ENCODE data around the gene TANGO2. TPM values are rescaled to one million over a fixed set of nuclear protein-coding genes. Genes with fewer than 3 reads are reported as not detected.

Gene TANGO2
- total and polyA plus RNA-seq, 9 of the 15 experiments (the other 6 are each of a cell fraction or from before 2014, with no cell fraction given), result 15.5 to 94.9 (median 70.1) TPM

- 0 out of 2 replicates have a peak, but pooled peaks have one; percentile 43 for TF ChIP-seq POLR2AphosphoS2 (IDR thresholded peaks at IDR 0.05; ENCODE audit: low read length)
- TF ChIP-seq KDM2B (CRISPR knock-in tag; IDR thresholded peaks at IDR 0.05), result peak; percentile 65; the same call in 1 of the 2 replicates
- peak; percentile 70 for TF ChIP-seq ARHGAP35 (IDR thresholded peaks at IDR 0.05; ENCODE audit: partially characterized antibody)
- TF ChIP-seq RBFOX2 (IDR thresholded peaks at IDR 0.05; ENCODE audit: low read depth, low read length), result 0 out of 2 replicates have a peak, but pooled peaks have one; percentile 25
- no peak for TF ChIP-seq TGIF2 (CRISPR knock-in tag; IDR thresholded peaks at IDR 0.05)
- no peak for TF ChIP-seq ZNF165 (CRISPR knock-in tag; IDR thresholded peaks at IDR 0.05; ENCODE audit: borderline replicate concordance)
- TF ChIP-seq SMARCC2 (IDR thresholded peaks at IDR 0.05; ENCODE audit: low read depth), result no peak
- TF ChIP-seq HNRNPK (IDR thresholded peaks at IDR 0.05; ENCODE audit: low read depth, low read length, poor library complexity, severe bottlenecking), result no peak
- TF ChIP-seq ATF7 (IDR thresholded peaks at IDR 0.05), result no peak
- peak; percentile 61 for TF ChIP-seq MAFK (IDR thresholded peaks at IDR 0.05; ENCODE audit: low read length)
- TF ChIP-seq ZNF24 (IDR thresholded peaks at IDR 0.05), result no peak
- peak in 1 of 2 experiments; percentile 52; a peak in 2 of 4 replicates for TF ChIP-seq SIN3A (IDR thresholded peaks at IDR 0.05; ENCODE audit: borderline replicate concordance in 2 of 2, control insufficient read depth in 1 of 2, low read depth in 2 of 2, low read length in 2 of 2)
- TF ChIP-seq MAFG (tag; conservative IDR thresholded peaks at IDR 0.05), result peak; percentile 51
- no peak for TF ChIP-seq HNRNPL (IDR thresholded peaks at IDR 0.05; ENCODE audit: low read depth, low read length)
- TF ChIP-seq POLR2AphosphoS5 (IDR thresholded peaks at IDR 0.05; ENCODE audit: control insufficient read depth, insufficient read depth, low read depth, low read length), result peak; percentile 37; the same call in 1 of the 2 replicates
- peak; percentile 82 for TF ChIP-seq MEIS2 (IDR thresholded peaks at IDR 0.05; ENCODE audit: partially characterized antibody)
- TF ChIP-seq NFRKB (IDR thresholded peaks at IDR 0.05; ENCODE audit: low read depth), result no peak
- no peak for TF ChIP-seq ZNF280B (CRISPR knock-in tag; IDR thresholded peaks at IDR 0.05)
- peak; percentile 86 for TF ChIP-seq CBFA2T3 (IDR thresholded peaks at IDR 0.05)
- TF ChIP-seq HNRNPH1 (optimal IDR thresholded peaks at IDR 0.05; ENCODE audit: low read depth, low read length), result no peak
- 0 out of 4 replicates have a peak, but pooled peaks of 1 of the 2 experiments have one; percentile 27 for TF ChIP-seq NRF1 (conservative IDR thresholded peaks at IDR 0.05 in 1 of 2, IDR thresholded peaks at IDR 0.05 in 1 of 2)
- TF ChIP-seq ZNF830 (CRISPR knock-in tag; IDR thresholded peaks at IDR 0.05), result no peak
- 0 out of 2 replicates have a peak, but pooled peaks have one; percentile 3 for TF ChIP-seq SNAPC5 (CRISPR knock-in tag; IDR thresholded peaks at IDR 0.05)
- peak; percentile 31 to 41 for TF ChIP-seq E2F6 (IDR thresholded peaks at IDR 0.05; ENCODE audit: borderline replicate concordance in 1 of 2, extremely low read depth in 1 of 2, insufficient read depth in 1 of 2, insufficient read length in 1 of 2, low read depth in 1 of 2, low read length in 1 of 2, poor library complexity in 1 of 2, severe bottlenecking in 1 of 2)
- 0 out of 2 replicates have a peak, but pooled peaks have one; percentile 57 for TF ChIP-seq RBM14 (IDR thresholded peaks at IDR 0.05; ENCODE audit: borderline replicate concordance, insufficient read depth, low read depth, low read length)
- TF ChIP-seq KDM1A (IDR thresholded peaks at IDR 0.05), result peak; percentile 92 to 96
- peak in 1 of 2 experiments; percentile 77; a peak in 1 of 4 replicates for TF ChIP-seq TBL1XR1 (IDR thresholded peaks at IDR 0.05; ENCODE audit: low read length in 2 of 2)
Observed at GRCh38 chr22:20035375-20036083, 14.6 kb downstream of the TANGO2 start (continued).

Measured in K562 (cell line).